ENCODE results near the gene LIN7B. TPM values are rescaled to one million over a fixed set of nuclear protein-coding genes. Genes with fewer than 3 reads are reported as not detected.
A peak's percentile ranks its signal among the peaks of the same experiment; 100 is the strongest.

The LIN7B gene
- total and polyA plus RNA-seq, 2 of the 8 experiments (the other 6 are each of a cell fraction or from before 2014, with no cell fraction given), result 4.1 to 4.2 TPM

- Histone ChIP-seq H4K8ac (ENCODE audit: extremely low read depth, insufficient read depth, low read length) (no peak overlapping the region), H3K9ac (replicated peaks in 1 of 4; ENCODE audit: extremely low read depth in 1 of 4, low read depth in 3 of 4, low read length in 3 of 4) (no peak overlapping the region; a peak in 1 of 7 replicates), H3K4me2 (ENCODE audit: insufficient read depth in 1 of 2, low read depth in 2 of 2, low read length in 2 of 2) (peak overlapping the region; percentile 59 to 85), H3K79me1 (ENCODE audit: low read depth, low read length) (0 out of 2 replicates have a peak, but pooled peaks cover 2% of the 10 kb centered on the region), H2BK5ac (ENCODE audit: low read depth, low read length) (no peak overlapping the region), H4K20me1 (replicated peaks in 1 of 2; ENCODE audit: control insufficient read depth in 1 of 2, insufficient read depth in 2 of 2, low read length in 2 of 2) (peaks cover 0 to 2% of the 10 kb centered on the region in 2 experiments), H2BK20ac (ENCODE audit: low read length) (no peak overlapping the region), H3K79me2 (ENCODE audit: control insufficient read depth in 1 of 2, insufficient read depth in 2 of 2, low read length in 2 of 2) (no peaks in the 10 kb centered on the region), H3K23ac (ENCODE audit: insufficient read length) (no peak overlapping the region), H2AFZ (ENCODE audit: low read length) (no peak overlapping the region), H3K14ac (ENCODE audit: insufficient read length) (no peak overlapping the region), H3K4me1 (replicated peaks in 1 of 4; ENCODE audit: control insufficient read depth in 3 of 4, insufficient read depth in 4 of 4, low read length in 3 of 4) (peaks cover 0 to 31% (median 19%) of the 10 kb centered on the region in 4 experiments; a peak in 6 of 7 replicates), H4K5ac (ENCODE audit: insufficient read length, low read depth, low read length) (no peak overlapping the region), H3K4ac (replicated peaks; ENCODE audit: insufficient read length, low read depth, low read length) (no peak overlapping the region), H2AK5ac (ENCODE audit: low read depth, low read length) (no peak overlapping the region), H4K91ac (replicated peaks; ENCODE audit: insufficient read length, low read length) (no peak overlapping the region), H3K56ac (replicated peaks; ENCODE audit: insufficient read length, low read depth, low read length) (no peak overlapping the region), H2BK15ac (ENCODE audit: low read length) (no peak overlapping the region), H3K23me2 (ENCODE audit: low read depth, low read length) (peaks cover 24% of the 10 kb centered on the region), H3K27ac (ENCODE audit: low read depth, low read length) (no peak overlapping the region), H2BK12ac (ENCODE audit: low read depth, low read length) (no peak overlapping the region), H3K9me3 (ENCODE audit: insufficient read depth in 2 of 2, low read depth in 1 of 2, low read length in 1 of 2) (no peaks in the 10 kb centered on the region), H2BK120ac (replicated peaks; ENCODE audit: low read depth, low read length) (no peak overlapping the region), H3K18ac (ENCODE audit: extremely low read depth, low read length) (no peak overlapping the region), H3K36me3 (ENCODE audit: control insufficient read depth in 2 of 4, insufficient read depth in 4 of 4, low read length in 3 of 4) (no peaks in the 10 kb centered on the region), H3K4me3 (ENCODE audit: extremely low read depth in 1 of 4, insufficient read depth in 2 of 4, low read depth in 3 of 4, low read length in 4 of 4) (peak overlapping the region in 1 of 4 experiments; percentile 32; a peak in 2 of 8 replicates), H3K27me3 (replicated peaks in 1 of 4; ENCODE audit: control insufficient read depth in 3 of 4, extremely low read depth in 1 of 4, insufficient read depth in 3 of 4, low read length in 3 of 4) (peaks cover 0 to 7% (median 3%) of the 10 kb centered on the region in 4 experiments; a peak in 3 of 7 replicates)
- FAIRE-seq, result no peak
- ChIA-PET POLR2A (ENCODE audit: partially characterized antibody) (interaction anchor here (0.9 to 4.9 kb wide), 6 partner anchors 9 to 59 kb away, joined by 3 to 27 read pairs (median 8); partner anchors contain the start of gene LIN7B), CTCF (ENCODE audit: partially characterized antibody) (interaction anchor here (0.8 to 2.1 kb wide), 4 partner anchors 13 to 54 kb away, joined by 3 to 10 read pairs (median 5); no protein-coding TSS in a partner anchor)
- 13% methylated on average over 5 of the region's 10 CpGs; no CpG with 5 or more reads in 1 of the 2 experiments for WGBS, 2 experiments (ENCODE audit: extremely low coverage in 1 of 2, insufficient coverage in 1 of 2, insufficient read length in 1 of 2, insufficient replicate concordance in 2 of 2, low coverage in 1 of 2, low lambda C conversion rate in 2 of 2, missing lambda C conversion rate in 1 of 2)
- TF ChIP-seq RNF2 (IDR thresholded peaks at IDR 0.05; ENCODE audit: borderline replicate concordance, low read depth, low read length, missing control alignments, poor library complexity, severe bottlenecking), result no peak
- no peak for DNase-seq (ENCODE audit: low read depth in 1 of 2, low spot score in 2 of 2)
Measured at GRCh38 chr19:49152119-49152550, 38.0 kb downstream of the LIN7B start.
